Measurements from ENCODE around the gene RRAS.
"Not testable (repeated sequence)": the region's sequence is repeated elsewhere in the genome, so short reads cannot be mapped to it uniquely, and the experiment has no call there.

The RRAS gene

DNA sequence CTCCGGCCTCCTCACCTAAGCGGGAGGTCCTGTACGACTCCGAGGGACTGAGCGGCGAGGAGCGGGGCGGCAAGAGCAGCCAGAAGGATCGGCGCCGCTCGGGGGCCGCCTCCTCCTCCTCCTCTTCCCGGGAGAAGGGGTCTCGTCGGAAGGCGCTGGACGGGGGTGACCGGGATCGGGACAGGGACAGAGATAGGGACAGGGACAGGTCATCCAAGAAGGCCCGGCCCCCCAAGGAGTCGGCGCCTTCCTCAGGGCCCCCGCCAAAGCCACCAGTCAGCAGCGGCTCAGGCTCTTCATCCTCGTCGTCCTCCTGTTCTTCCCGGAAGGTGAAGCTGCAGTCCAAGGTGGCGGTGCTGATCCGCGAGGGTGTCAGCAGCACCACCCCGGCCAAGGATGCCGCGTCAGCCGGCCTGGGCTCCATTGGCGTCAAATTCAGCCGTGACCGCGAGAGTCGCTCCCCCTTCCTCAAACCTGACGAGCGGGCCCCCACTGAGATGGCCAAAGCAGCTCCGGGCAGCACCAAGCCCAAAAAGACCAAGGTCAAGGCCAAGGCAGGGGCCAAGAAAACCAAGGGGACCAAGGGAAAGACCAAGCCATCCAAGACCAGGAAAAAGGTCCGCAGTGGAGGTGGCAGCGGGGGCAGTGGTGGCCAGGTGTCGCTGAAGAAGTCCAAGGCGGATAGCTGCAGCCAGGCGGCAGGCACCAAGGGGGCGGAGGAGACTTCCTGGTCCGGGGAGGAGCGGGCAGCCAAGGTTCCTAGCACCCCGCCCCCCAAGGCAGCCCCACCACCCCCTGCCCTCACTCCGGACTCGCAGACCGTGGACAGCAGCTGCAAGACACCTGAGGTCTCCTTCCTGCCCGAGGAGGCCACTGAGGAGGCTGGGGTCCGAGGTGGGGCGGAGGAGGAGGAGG lies 12.9 kb upstream of the RRAS start:
- no peak for DNase-seq

DNA sequence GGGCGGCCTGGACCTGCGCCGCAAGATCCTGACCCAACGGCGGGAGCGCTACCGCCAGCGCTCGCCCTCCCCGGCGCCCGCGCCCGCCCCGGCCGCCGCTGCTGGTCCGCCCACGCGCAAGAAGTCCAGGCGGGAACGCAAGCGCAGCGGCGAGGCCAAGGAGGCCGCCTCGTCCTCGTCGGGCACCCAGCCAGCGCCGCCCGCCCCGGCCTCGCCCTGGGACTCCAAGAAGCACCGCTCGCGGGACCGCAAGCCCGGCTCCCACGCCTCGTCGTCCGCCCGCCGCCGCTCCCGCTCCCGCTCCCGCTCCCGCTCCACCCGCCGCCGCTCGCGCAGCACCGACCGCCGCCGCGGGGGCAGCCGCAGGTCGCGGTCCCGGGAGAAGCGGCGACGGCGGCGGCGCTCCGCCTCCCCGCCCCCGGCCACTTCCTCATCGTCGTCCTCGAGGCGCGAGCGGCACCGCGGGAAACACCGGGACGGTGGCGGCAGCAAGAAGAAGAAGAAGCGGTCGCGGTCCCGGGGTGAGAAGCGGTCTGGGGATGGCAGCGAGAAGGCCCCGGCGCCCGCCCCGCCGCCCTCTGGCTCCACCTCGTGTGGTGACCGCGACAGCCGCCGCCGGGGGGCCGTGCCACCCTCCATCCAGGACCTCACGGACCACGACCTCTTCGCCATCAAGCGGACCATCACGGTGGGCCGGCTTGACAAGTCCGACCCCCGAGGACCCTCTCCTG lies 12.0 kb upstream of the RRAS start:
- DNase-seq = no peak

DNA sequence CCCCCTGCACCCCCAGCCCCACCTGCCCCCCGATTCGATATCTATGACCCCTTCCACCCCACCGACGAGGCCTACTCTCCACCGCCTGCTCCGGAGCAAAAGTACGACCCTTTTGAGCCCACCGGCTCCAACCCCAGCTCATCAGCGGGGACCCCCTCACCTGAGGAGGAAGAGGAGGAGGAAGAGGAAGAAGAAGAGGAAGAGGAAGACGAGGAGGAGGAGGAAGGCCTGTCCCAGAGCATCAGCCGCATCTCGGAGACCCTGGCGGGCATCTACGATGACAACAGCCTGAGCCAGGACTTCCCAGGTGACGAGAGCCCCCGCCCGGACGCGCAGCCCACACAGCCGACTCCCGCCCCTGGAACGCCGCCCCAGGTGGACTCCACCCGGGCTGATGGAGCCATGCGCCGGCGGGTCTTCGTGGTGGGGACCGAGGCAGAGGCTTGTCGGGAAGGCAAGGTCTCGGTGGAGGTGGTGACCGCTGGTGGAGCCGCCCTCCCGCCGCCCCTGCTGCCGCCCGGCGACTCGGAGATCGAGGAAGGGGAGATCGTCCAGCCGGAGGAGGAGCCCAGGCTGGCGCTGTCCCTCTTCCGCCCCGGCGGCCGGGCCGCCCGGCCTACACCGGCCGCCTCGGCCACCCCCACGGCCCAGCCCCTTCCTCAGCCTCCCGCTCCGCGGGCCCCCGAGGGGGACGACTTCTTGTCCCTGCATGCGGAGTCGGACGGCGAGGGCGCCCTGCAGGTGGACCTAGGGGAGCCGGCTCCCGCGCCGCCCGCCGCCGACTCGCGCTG lies 11.3 kb upstream of the RRAS start:
- DNase-seq = no peak

DNA sequence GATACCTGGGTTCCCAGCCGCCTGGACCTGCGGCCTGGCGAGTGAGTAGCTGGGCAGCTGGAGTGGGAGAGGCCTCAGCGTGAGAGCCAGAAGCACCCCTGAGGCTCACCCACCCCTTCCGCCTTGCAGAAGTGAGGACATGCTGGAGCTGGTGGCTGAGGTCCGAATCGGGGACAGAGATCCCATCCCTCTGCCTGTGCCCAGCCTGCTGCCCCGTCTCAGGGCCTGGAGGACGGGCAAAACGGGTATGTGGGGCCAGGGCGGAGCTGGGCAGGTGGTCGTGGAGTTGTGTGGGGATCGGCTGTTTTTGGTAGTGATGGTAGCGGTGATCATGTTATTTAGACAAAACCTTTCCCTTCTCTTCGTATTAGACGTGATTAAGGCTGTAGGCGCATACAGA lies 6.6 kb upstream of the RRAS start:
- no peak for DNase-seq

DNA sequence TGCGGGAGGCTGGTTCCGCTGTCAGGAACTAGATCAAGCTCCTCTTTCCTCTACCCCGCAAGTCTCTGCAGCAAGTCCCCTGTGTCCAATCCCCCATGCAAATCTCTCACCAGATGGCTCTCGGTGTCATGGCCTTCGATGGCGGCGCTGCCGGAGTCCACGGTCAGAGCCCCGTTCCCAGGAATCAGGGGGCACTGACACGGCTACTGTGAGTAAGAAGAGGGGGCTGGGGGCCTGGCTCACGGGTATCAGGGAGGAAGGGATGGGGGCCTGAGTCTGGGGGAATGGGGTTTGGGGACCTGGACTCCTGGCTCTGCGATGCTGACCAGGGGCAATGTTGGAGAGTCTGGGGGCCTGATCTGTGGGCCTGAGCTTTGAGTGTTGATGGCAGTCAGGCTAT lies 6.1 kb upstream of the RRAS start:
- DNase-seq = no peak

DNA sequence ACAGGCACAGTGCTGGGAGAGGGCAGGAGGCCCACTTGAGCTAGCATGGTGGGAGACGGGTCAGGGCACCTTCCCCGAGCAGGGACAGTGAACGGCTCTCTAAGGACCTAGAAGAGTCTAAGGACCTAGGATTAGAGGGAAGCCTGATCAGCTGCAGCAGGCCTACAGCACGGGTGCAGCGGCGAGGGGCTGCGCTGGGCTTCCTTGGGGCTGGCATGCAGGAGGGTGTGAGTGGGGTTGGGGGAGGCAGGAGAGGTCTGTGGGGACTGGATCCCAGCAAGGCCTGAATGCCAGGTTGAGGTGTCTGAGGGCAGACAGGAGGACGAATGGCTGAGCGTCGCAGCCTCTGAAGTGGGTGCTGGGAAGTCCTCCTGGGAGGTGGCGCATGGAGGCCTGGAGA lies 5.6 kb upstream of the RRAS start:
- no peak for DNase-seq

DNA sequence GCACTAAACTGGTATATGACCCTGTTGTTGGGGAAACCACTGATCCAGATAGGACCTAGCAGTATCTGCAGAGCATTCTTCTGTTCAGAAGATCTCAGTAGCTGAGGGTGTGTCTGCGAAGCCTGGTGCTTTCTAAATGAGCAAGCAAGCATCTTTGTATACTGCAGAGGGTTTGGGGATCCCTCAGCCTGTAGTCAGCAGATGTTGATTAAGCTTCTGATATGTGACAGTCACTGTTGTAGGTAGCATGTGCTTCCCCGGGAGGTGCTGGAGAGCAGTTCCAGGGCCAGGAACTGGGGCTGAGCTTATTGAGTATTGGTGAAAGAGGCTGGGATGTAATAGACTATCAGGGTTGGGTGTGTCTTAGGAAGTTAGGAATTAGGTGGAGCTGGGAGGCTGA lies 3.5 kb upstream of the RRAS start:
- DNase-seq = no peak

DNA sequence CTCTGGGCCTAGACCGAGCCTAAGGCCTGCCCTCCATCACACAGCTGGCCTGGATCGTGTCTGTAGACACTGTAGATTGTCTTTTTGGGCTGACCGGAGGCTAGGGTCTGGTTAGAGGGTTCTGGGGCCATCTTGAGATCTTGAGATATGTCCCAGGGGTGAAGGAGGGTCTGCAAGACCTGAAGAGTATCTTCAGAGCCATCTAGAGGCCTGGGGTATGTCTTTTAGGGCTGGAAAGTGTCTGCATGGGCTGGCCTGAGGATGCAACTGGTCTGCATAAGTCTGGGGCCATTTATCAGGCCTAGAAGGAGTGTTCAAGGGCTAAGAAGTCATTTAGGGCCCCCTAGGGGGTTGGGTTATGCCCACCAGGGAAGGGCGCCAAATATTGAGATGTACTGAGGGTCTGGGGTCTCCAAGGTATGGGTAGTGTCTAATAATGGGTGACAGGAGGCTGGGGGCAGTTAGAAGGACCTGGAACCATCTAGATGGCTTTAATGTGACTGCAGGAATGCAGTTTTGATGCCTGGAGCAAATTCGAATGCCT lies 2.6 kb upstream of the RRAS start:
- no peak for DNase-seq

DNA sequence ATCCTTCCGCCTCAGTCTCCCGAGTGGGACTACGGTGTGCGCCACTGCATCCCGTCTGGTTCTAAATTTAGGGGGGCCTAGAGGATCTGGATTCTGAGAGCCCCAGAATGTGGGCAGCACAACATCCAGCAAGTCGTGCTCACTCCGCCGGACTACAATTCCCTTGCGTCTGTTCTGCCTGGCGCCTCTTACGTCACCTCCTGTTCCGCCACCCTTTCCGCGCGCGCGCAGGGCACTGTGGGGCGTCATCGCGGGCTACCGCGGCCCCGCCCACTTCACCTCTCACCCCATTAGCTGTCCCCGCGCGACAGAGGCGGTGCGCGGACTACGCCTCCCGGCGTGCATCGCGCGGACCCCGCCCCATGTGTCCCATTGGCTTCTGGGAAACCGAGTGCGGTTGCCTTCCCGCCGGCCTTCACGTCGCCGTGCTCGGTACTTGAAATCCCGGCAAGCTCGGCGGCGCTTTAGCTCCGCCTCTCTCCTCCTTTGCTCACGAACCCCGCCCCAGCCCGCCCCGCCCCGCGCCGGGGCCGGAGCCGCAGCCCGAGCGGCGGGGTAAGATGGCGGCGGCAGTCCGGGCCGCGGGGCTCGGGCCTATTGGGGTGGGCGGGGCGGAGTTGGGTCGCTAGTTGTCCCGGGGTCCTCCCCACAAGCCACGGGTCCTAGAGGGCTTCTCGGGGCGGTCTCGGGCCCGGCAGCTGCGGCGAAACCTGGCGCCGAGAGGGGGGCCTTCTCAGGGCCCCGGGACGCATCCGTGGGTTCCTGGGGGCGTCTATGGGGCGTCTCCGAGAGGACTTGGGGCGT lies 1.9 kb upstream of the RRAS start, which contains the start of gene SCAF1:
Gene SCAF1 (plus strand): TSS at position 522 of the 804 bp plus-strand sequence. CDS start 2,818 bp downstream, outside the sequence.
- DNase-seq = peak; percentile 98

DNA sequence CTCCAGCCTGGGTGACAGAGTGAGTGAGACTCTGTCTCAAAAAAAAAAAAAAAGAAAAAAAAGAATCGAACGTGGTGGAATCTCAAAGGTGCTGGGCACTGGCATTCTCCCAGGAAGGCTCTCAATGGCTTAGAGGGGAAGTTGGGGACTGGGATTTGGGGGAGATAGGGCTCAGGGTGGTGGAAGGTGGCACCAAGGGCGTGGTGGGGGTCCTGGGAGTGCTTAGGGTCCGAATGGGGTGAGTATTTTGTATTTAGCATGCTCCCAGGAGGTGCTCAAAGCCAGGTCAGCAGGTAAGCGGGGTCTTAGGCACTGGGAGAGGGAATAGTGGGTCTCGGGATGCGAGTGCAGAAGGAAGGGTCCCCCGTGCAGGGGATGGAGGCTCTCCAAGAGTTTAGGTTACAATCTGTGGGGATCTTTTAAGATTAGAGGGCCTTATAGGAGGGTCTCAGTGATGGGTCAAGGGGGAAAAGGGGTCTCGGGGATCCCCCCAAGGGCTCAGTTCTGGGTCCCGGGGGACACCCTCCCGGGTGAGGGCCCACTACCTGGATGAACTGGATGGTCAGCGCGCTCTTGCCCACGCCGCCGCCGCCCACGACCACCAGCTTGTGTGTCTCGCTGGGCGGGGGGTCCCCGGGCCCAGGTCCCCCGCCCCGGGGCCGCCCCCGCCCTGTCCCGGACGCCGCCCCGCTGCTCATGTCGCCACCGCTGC lies 386 bp downstream of the RRAS start:
- DNase-seq = no peak

DNA sequence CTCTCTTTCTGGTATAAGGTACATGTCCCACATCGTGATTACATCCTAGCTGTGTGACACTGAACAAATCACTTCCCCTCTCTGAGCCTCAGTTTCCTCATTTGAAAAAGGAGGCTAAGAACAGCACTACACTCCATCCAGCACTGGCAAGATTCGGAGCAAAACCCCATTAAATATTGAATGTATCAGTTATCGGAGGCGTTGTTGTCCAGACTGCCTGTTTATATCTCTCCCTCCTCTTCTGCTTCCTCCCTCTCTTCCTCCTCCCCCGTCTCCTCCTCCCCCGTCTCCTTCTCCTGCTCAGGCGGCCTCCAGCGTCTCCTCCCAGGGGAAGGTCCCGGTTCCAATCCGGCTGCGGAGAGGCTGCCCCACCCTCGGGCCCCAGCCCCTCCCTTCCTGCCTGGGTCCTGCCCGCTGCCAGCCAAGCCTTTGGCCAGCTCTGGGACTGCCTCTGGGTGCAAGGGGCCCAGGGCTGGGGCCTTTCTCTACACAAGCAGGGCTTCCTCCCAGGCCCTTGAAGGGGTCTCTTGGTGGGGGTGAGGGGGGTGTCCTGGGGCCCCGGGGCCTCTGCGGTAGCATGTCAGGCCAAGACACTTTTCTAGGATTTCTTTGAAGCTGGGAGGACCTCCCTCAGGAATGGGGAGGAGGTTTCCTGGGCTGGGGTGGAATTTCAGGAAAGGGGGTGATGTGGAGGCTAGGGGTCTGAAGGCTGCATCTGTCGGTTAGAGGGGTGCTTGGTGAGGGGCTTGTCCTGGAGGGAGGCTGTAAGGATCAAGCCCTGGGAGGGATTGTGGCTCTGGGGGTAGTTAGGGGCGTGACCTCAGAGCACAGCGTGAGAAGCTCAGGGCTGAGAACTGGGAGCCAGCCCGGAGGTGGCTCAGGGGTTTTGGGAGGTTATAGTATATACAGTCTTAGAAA lies 1.9 kb downstream of the RRAS start:
- DNase-seq = no peak

DNA sequence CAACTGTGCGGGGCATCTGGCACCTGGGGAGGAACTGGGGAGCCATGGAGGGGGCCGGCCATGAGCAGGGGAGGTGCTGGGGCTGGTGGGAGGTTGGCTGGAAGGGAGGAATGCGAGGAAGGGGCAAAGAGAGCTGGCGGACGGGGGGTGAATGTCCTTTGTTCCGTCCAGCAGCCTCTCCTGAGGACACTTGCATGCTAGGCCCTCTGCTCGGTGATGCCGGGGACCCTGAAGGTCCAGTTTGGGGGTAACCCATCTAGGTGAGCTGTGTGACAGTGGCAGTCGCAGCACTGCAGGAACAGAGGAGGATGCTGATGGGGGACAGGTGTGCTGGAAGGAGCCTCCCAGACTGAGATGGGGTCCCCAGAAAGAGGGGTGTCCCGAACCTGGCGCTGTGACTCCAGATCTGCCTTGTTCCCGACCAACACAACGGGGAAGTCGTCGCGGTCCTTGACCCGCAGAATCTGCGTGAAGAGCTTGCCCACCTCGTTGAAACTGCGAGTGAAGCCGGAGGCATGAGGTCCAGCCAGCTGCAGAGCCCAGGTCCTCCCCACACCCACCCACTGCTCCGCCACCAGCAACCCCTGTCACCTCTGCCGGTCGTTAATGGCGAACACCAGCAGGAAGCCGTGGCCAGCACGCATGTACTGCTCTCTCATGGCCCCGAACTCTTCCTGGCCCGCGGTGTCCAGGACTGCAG lies 3.6 kb downstream of the RRAS start:
- DNase-seq = no peak

DNA sequence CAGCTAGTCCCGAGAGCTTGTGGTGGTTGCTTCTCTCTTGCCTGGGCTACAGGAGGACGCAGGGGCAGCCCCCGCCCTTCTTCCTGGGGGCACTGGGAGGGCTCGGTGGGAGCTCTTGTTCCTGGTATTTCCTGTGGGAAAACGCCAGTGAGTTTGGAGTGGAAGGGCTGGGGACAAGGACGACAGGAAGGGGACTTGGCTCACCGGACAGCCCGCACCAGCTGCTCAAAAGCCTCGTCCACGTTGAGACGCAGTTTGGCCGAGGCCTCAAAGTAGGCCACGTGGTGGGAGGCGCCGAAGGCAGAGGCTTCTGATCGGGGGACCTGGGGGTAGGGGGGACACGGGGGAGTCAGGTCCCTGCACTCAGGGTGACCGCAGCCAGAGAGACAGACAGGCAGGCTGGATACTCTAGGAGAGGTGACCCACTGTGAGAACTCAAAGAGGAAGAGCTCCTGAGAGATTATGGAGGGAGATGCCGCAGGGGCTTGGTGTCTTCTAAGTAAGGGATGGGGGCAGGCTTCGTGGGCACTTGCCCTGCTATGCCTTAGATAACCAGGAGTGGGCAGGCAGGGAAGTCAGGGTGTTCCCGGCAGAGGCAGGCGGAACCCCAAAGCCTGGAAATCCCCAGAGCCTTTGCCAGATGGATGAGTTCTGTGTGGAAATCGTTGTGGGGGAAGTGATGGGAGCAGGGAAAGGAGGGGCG lies 4.3 kb downstream of the RRAS start:
- no peak for DNase-seq

DNA sequence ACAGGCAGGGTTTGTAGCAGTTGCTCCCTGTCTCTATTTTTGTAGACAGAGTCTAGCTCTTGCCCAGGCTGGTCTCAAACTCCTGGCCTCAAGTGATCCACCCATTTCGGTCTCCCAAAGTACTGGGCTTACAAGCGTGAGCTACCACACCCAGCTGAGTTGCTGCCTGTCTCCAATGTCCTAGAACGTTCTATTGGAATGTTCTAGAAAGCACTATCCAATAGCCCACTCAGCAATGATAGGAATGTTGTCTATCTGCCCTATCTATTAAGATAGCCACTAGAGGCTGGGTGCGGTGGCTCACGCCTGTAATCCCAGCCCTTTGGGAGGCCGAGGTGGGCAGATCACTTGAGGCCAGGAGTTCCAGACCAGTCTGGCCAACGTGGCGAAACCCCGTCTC lies 6.7 kb downstream of the RRAS start:
- DNase-seq = not testable (repeated sequence)

DNA sequence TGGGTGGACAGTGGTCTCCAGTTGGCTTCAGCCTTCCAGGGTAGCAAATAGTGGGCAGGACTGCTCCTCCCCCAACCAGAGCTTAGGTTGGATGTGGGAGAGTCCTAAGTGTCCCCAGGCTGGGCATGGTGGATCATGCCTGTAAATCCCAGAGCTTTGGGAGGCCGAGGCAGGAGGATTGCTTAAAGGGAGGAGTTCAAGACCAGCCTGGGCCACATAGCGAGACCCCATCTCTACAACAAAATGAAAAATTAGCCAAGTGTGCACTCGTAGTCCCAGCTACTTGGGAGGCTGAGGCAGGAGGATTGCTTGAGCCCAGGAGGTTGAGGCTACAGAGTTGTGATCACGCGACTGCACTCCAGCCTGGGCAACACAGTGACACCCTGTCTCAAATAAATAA lies 7.4 kb downstream of the RRAS start:
- no peak for DNase-seq

DNA sequence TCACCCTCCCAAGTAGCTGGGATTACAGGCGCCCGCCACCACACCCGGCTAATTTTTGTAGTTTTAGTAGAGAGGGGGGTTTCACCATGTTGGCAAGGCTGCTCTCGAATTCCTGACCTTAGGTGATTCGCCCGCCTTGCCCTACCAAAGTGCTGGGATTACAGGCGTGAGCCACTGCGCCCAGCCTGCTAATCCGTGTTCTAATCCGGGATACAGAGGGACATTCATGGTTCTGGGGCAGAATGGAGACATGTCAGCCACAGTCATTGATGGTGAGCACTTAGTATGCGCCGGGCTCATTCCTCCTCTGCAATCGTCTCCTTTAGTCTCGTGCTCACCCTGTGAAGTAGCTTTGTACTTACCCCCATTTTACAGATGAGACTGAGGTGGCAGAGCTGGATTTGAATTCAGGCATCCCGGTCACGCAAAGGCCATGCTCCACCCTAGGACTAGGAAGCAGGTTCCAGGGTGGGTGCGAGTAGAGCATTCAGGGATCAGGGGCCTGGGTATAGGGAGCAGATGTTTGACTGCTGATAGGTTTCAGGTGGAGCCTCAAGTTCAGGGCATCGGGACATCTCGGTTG lies 8.2 kb downstream of the RRAS start:
- no peak for DNase-seq

DNA sequence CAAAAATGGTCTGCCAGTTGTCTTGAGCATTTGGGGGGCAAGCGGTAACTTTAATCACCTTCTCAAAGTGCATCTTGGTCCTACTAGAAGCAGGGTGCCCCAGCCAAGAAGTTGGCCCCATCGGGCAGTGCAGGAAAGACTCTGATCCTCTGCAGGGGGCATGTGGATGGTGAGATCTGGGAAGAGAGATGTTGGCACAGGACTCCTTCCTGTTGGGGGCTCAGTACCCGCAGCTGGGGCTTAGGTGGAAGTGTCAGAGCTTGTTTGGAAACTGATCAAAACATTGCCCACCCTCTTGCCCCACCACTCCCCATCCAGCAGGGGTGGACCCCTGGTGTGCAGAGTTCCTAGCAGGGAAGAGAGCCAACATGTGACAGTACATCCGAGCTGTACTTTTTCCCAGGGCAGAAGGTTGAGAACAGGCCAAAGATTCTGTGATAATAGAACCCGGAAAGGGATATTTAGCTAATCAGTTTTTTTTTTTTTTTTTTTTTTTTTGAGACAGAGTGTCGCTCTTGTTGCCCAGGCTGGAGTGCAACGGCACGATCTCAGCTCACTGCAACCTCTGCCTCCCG lies 8.8 kb downstream of the RRAS start:
- no peak for DNase-seq

DNA sequence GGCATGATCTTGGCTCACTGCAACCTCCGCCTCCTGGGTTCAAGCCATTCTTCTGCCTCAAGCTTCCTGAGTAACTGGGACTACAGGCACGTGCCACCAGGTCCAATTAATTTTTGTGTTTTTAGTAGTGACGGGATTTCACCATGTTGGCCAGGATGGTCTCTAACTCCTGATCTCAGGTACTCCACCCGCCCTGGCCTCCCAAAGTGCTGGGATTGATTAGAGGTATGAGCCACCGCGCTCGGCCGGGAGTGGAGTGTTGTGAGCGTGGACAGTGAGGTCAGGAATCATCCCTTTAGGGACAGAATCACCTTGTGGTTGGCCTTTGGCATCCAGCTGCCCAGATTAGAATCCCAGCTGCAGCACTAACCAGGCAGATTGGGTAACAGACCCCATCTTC lies 10.3 kb downstream of the RRAS start:
- no peak for DNase-seq
